Neural progenitor cell (in vitro differentiated cells): Measurements from ENCODE around the gene GJA5. TPM values are rescaled to one million over a fixed set of nuclear protein-coding genes. Genes with fewer than 3 reads are reported as not detected.

Experiments used
- DNase-seq: peaks from one replicate; pipeline ENCODE4 v3.0.0-alpha.2; 2016; ENCODE audit warnings: low spot score
- H2AFZ ChIP-seq: fragments of 200-600 bp; sonication (generic); replicated peaks from 2 replicates; pipeline ENCODE4 v1.6.1; 2016; ENCODE audit warnings: antibody characterized with exemption
- H3F3A ChIP-seq: fragments of 200-600 bp; sonication (generic); 2 replicates; pipeline ENCODE4 v1.6.1; 2016; ENCODE audit warnings: antibody characterized with exemption, low read depth
- H3K27ac ChIP-seq: fragments of 200-600 bp; sonication (generic); 2 replicates; pipeline ENCODE4 v1.5.1; 2016; ENCODE audit warnings: mild to moderate bottlenecking
- H3K27me3 ChIP-seq: fragments of 200-600 bp; sonication (generic); 2 replicates; pipeline ENCODE4 v1.6.1; 2016; ENCODE audit warnings: mild to moderate bottlenecking, moderate library complexity
- H3K36me3 ChIP-seq: fragments of 200-600 bp; sonication (generic); 2 replicates; pipeline ENCODE4 v1.5.1; 2016
- H3K4me1 ChIP-seq: fragments of 200-600 bp; sonication (generic); 2 replicates; pipeline ENCODE4 v1.6.1; 2016; ENCODE audit warnings: mixed run types
- H3K4me2 ChIP-seq: fragments of 200-600 bp; sonication (generic); 2 replicates; pipeline ENCODE4 v1.6.1; 2016
- H3K4me3 ChIP-seq: fragments of 200-600 bp; sonication (generic); 2 replicates; pipeline ENCODE4 v1.5.1; 2016
- H3K79me2 ChIP-seq: fragments of 200-600 bp; sonication (generic); 2 replicates; pipeline ENCODE4 v1.6.1; 2016; ENCODE audit warnings: low read depth
- H3K9ac ChIP-seq: fragments of 200-600 bp; sonication (generic); 2 replicates; pipeline ENCODE4 v1.6.1; 2016
- H3K9me3 ChIP-seq: fragments of 200-600 bp; sonication (generic); 2 replicates; pipeline ENCODE4 v1.5.1; 2016; ENCODE audit warnings: low read depth
- H4K20me1 ChIP-seq: fragments of 200-600 bp; sonication (generic); 2 replicates; pipeline ENCODE4 v1.6.1; 2016; ENCODE audit warnings: low read depth
- H3K27ac Mint-ChIP-seq: 3 replicates; pipeline ENCODE4 v1.8.0; 2021; ENCODE audit warnings: mixed read lengths
- H3K27me3 Mint-ChIP-seq: 2 replicates; pipeline ENCODE4 v1.8.0; 2022; ENCODE audit warnings: low read depth, mild to moderate bottlenecking, inconsistent platforms, moderate library complexity, mixed read lengths; ENCODE audit not compliant: insufficient read depth
- H3K36me3 Mint-ChIP-seq: 3 replicates; pipeline ENCODE4 v1.8.0; 2021; ENCODE audit warnings: mixed read lengths
- H3K4me1 Mint-ChIP-seq: 3 replicates; pipeline ENCODE4 v1.8.0; 2021; ENCODE audit warnings: mixed read lengths
- H3K4me3 Mint-ChIP-seq: 3 replicates; pipeline ENCODE4 v1.8.0; 2021; ENCODE audit warnings: mild to moderate bottlenecking, moderate library complexity, mixed read lengths
- H3K9me3 Mint-ChIP-seq: 3 replicates; pipeline ENCODE4 v1.8.0; 2020; ENCODE audit warnings: mixed read lengths
- CTCF ChIP-seq: fragments of 200-600 bp; sonication (generic); IDR thresholded peaks from 2 replicates; pipeline ENCODE4 v1.5.1; 2017; ENCODE audit warnings: antibody characterized with exemption, mild to moderate bottlenecking
- EZH2 ChIP-seq: fragments of 200-600 bp; sonication (generic); IDR thresholded peaks from 2 replicates; pipeline ENCODE4 v1.6.1; 2017; ENCODE audit warnings: antibody characterized with exemption, mild to moderate bottlenecking, moderate library complexity
- EZH2phosphoT487 ChIP-seq: fragments of 200-600 bp; sonication (generic); IDR thresholded peaks from 2 replicates; pipeline ENCODE4 v1.6.1; 2017; ENCODE audit warnings: antibody characterized with exemption
- total RNA-seq: library from RNA; depleted of rRNA; stranded (reverse); fragments of >200 nt; gene quantifications from 2 replicates; pipeline ENCODE4 v1.2.3, GENCODE V29; 2015; ENCODE audit warnings: low replicate concordance

The GJA5 gene
- total RNA-seq, 1 donor from 2014 or later: 0.11 TPM

GRCh38 chr1:147769106-147769505 is 8.7 kb upstream of the GJA5 start:
- Histone ChIP-seq H3K9ac (no peak overlapping the region), H3F3A (no peaks in the 10 kb centered on the region), H4K20me1 (no peaks in the 10 kb centered on the region), H3K27ac (no peak overlapping the region), H3K4me3 (no peak overlapping the region), H3K27me3 (no peaks in the 10 kb centered on the region), H3K36me3 (no peaks in the 10 kb centered on the region), H3K9me3 (no peaks in the 10 kb centered on the region), H3K4me1 (peaks cover 12% of the 10 kb centered on the region), H3K4me2 (no peak overlapping the region), H3K79me2 (no peaks in the 10 kb centered on the region), H2AFZ (no peak overlapping the region)
- Mint-ChIP-seq H3K27ac (no peak overlapping the region), H3K4me1 (peaks cover 18% of the 10 kb centered on the region), H3K27me3 (peaks cover 4% of the 10 kb centered on the region), H3K36me3 (no peaks in the 10 kb centered on the region), H3K4me3 (no peak overlapping the region), H3K9me3 (no peaks in the 10 kb centered on the region)
- no peak for DNase-seq
- no peak for TF ChIP-seq EZH2phosphoT487
- no peak for TF ChIP-seq CTCF
- no peak for TF ChIP-seq EZH2

GRCh38 chr1:147768582-147768981 is 8.2 kb upstream of the GJA5 start:
- no peaks in the 10 kb centered on the region for H3K9me3 ChIP-seq
- no peak overlapping the region for H3K9ac ChIP-seq
- Mint-ChIP-seq H3K4me3 (no peak overlapping the region), H3K36me3 (no peaks in the 10 kb centered on the region), H3K27ac (no peak overlapping the region), H3K4me1 (peaks cover 15% of the 10 kb centered on the region), H3K9me3 (no peaks in the 10 kb centered on the region), H3K27me3 (peaks cover 4% of the 10 kb centered on the region)
- H3K27ac ChIP-seq: no peak overlapping the region
- no peak for DNase-seq
- peaks cover 11% of the 10 kb centered on the region for H3K4me1 ChIP-seq
- no peak overlapping the region for H3K4me2 ChIP-seq
- H4K20me1 ChIP-seq: no peaks in the 10 kb centered on the region
- H3K27me3 ChIP-seq: no peaks in the 10 kb centered on the region
- TF ChIP-seq CTCF (no peak), EZH2 (no peak), EZH2phosphoT487 (no peak)
- H3K79me2 ChIP-seq: no peaks in the 10 kb centered on the region
- no peaks in the 10 kb centered on the region for H3K36me3 ChIP-seq
- no peak overlapping the region for H2AFZ ChIP-seq
- H3K4me3 ChIP-seq: no peak overlapping the region
- H3F3A ChIP-seq: no peaks in the 10 kb centered on the region

GRCh38 chr1:147768101-147768500 is 7.7 kb upstream of the GJA5 start:
- H3K36me3 Mint-ChIP-seq: no peaks in the 10 kb centered on the region
- Histone ChIP-seq H3K9ac (no peak overlapping the region), H2AFZ (no peak overlapping the region), H4K20me1 (no peaks in the 10 kb centered on the region), H3K9me3 (no peaks in the 10 kb centered on the region), H3K4me2 (no peak overlapping the region), H3K27ac (no peak overlapping the region), H3F3A (no peaks in the 10 kb centered on the region), H3K27me3 (no peaks in the 10 kb centered on the region), H3K4me1 (peaks cover 6% of the 10 kb centered on the region), H3K4me3 (no peak overlapping the region), H3K79me2 (no peaks in the 10 kb centered on the region), H3K36me3 (no peaks in the 10 kb centered on the region)
- no peaks in the 10 kb centered on the region for H3K9me3 Mint-ChIP-seq
- no peak overlapping the region for H3K4me3 Mint-ChIP-seq
- H3K4me1 Mint-ChIP-seq: peaks cover 10% of the 10 kb centered on the region
- no peak overlapping the region for H3K27ac Mint-ChIP-seq
- TF ChIP-seq EZH2phosphoT487 (no peak), EZH2 (no peak), CTCF (no peak)
- no peak for DNase-seq
- peaks cover 4% of the 10 kb centered on the region for H3K27me3 Mint-ChIP-seq
